D721Med (cell line): Measurements from ENCODE around the gene DCAF7.

ENCODE experiments used
- DNase-seq: peaks from one replicate; pipeline ENCODE4 v3.0.0; 2011; ENCODE audit warnings: low spot score; ENCODE audit not compliant: insufficient read length
- FAIRE-seq: peaks from 2 replicates; lab custom pipeline; 2011; peaks lifted over from hg19 to GRCh38; lab: Jason Lieb, UNC
- TF ChIP-seq, protein P1 (sequence below): IDR thresholded peaks from 2 replicates; pipeline ENCODE4 v1.5.1; 2012; ENCODE audit warnings: mild to moderate bottlenecking, control low read depth; ENCODE audit not compliant: insufficient read depth; ENCODE audit errors: missing control alignments

DCAF7 gene

DNA sequence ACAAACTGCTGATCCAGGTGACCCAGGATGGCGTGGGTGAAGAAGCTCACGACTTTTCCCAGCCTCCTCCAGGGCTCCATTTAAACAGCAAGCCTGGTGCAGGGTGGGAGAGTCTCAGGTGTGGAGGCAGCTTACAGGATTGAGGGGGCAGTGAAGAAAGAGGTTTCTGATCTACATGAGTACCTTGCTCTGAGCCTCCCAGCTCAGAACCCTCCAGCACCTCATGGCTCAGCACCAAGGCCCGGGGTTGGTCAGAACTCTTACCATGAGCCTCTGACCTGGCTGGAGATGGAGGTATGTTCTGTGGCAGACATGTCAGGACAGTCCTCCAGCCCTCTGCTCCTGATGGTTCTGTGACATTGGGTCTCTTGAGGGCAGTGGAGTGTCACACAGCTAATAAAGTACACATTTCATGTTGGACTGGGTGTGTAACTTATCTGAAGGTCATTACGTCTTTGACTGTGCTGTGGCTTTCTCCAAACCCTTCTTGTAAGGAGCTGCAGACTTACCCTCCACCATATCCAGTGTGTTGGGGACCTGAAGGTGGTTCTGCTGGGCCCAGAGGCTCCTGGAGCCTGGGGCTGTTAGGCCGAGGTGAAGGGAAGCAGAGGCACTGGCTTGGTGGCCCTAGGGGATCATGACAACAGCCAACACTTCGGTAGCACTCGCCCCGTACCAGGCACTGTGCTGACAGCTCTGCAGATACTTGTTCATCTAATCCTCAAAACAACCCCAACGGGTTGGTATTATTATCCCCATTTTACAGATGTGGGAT, 3.8 kb upstream of the DCAF7 start:
- DNase-seq (no peak), FAIRE-seq (no peak)
- TF ChIP-seq, protein P1, sequence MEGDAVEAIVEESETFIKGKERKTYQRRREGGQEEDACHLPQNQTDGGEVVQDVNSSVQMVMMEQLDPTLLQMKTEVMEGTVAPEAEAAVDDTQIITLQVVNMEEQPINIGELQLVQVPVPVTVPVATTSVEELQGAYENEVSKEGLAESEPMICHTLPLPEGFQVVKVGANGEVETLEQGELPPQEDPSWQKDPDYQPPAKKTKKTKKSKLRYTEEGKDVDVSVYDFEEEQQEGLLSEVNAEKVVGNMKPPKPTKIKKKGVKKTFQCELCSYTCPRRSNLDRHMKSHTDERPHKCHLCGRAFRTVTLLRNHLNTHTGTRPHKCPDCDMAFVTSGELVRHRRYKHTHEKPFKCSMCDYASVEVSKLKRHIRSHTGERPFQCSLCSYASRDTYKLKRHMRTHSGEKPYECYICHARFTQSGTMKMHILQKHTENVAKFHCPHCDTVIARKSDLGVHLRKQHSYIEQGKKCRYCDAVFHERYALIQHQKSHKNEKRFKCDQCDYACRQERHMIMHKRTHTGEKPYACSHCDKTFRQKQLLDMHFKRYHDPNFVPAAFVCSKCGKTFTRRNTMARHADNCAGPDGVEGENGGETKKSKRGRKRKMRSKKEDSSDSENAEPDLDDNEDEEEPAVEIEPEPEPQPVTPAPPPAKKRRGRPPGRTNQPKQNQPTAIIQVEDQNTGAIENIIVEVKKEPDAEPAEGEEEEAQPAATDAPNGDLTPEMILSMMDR: no peak

DNA sequence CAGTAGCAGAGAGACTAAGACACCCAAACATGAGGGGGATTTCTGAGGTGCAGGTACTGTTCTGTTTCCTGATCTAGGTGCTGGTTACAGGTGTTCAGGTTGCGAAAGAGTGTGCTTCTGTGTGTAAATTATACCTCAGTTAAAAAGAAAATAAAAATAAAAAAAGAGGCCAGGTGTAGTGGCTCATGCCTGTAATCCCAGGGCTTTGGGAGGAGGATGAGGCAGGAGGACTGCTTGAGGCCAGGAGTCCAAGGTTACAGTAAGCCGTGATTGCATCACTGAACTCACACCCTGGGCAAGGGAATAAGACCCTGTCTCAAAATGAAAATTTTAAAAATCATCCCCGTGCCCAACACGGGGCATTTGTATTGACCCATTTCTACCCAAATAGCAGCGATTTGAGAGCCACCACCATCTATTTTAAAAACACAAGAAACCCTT, 3.2 kb upstream of the DCAF7 start:
- FAIRE-seq: no peak
- no peak for DNase-seq
- TF ChIP-seq, protein P1: no peak

DNA sequence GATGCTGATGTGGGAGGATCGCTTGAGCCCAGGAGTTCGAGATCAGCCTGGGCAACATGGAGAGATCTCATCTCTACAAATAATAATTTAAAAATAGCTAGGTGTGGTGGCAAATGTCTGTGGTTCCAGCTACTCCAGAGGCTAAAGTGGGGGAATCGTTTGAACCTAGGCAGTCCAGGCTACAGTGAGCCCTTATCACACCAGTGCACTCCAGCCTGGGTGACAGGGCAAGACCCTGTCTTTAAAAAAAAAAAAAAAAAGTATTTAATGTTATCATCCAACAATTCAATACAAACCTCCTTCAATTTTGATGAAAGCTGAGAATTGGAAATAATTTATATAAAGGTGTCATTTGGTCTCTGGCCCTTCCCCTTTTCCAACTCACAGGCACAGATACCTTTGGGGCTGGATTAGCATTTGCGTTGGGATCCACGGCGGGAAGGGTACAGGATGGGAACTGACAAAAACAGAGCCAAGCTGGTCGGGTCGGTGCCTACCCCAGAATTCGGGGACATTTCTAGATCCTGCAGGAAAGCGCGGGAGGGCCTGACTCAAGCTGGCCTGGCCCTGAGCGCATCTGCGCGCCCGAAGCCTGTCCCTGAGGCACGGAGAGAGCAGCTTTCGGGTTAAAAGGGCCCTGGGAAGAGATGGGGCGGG, 860 bp upstream of the DCAF7 start:
- TF ChIP-seq, protein P1: no peak
- DNase-seq (no peak), FAIRE-seq (no peak)

DNA sequence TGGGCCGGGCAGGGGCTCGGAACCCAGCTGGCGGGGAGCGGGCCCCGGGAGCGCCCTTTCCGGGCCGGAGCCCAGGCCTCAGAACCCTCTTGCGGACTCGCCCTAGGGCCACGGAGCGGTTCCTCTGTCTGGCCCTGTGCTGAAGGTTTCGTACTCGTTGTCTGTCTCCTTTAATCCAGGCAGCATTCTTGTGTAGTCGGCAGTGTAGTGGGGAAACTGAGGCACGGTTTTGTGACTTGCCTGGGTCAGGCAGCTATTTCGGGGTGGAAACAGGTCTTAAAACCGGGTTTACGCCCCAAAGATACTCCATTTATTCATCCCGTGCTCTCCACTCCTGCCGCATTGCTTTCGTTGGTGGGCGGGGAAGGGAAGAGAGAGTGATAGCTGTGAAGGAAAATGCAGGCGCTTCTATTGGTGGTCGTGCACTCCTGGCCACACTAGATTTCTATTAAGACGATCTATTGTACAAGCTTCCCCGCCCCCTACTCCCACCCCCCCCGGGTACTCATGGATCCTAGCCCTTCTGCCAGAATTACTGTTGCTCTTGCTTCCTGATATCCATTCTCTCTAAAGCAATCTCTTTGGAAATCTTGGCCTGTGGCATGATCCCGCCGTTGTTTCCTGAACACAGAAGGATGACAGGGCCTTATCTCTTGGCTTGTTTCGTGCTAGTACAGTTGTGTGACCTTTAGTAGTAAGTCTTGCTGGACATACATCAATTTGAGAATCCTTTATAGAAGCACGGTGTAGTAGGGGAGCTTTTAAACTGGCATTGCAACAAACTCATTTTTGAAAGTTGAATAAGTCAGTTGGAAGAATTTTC, 751 bp downstream of the DCAF7 start:
- FAIRE-seq (no peak), DNase-seq (no peak)
- TF ChIP-seq, protein P1: no peak

DNA sequence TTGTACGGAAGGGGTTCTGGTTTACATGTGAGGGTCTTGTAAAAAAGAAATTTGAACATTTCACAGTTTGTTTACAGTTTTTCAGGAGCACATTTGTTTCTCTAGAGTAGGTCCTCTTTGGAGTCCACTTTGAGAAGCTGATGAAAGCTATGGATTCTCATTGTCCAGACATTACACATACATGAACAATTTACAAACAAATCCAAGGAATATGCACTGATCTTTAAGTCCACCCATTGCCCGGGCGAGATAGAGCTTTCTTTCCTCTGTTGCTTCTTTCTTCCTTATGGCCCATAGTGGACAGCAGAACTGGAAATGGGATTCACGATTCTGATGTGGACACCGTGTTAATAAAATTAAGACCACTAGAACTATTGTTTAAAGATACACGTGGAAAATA, 1.9 kb downstream of the DCAF7 start:
- DNase-seq: no peak
- TF ChIP-seq, protein P1: no peak
- no peak for FAIRE-seq

DNA sequence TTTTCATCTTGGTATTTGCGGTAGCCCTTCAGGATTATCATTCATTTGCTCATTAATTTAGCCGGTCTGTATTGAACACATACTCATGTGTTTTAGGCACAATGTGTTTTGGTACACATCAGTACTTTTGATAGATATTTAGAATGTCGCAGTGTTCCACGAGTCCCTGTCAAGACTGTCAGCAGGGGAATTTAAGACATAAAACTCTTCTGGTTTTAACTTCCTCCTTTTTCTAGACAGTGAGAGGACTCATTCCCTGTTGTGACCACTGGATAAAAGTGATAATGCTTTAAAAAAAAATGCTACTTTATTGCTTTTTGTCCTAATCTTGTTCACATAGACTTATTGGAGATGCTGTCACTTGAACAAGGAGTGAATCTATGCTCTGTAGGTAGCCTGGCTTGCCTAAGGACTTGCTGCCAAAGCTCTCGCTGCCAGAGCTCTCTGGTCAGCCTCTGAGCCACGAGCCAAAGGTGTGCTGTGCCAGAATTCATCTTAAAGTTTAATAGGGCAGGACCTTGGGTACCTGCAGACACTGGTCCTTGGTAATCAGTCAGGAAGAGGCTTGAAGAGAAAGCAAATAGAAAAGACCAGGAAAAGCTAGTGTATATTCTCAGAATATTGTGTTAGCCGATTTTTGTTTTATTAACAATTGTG, 5.4 kb downstream of the DCAF7 start:
- DNase-seq (no peak), FAIRE-seq (no peak)
- TF ChIP-seq, protein P1: no peak
